Thyroid gland (tissue), 4 donors: ENCODE data around the gene DAB2IP.

Experiments used
- CTCF ChIP-seq, 6 experiments: fragments of 200-600 bp in 3 of 6; fragments of 450-650 bp in 3 of 6; sonication (generic) in 3 of 6; IDR thresholded peaks; one replicate each; pipeline ENCODE4 v1.5.1; 2016 to 2019; ENCODE audit warnings: antibody characterized with exemption in 6 of 6, mild to moderate bottlenecking in 2 of 6, inconsistent platforms in 1 of 6, moderate library complexity in 1 of 6
- POLR2A ChIP-seq, 2 donors: fragments of 450-650 bp; IDR thresholded peaks; one replicate each; pipeline ENCODE4 v1.6.1; 2017; ENCODE audit warnings: antibody characterized with exemption in 2 of 2, mild to moderate bottlenecking in 2 of 2, moderate library complexity in 1 of 2

- TF ChIP-seq CTCF (IDR thresholded peaks at IDR 0.05): no peak
- TF ChIP-seq POLR2A (IDR thresholded peaks at IDR 0.05): no peak
Observed at GRCh38 chr9:121638399-121638798, 13.0 kb upstream of the DAB2IP start.
